NT2/D1 (cell line): ENCODE measurements around the gene TUG1.

Source experiments
- SUZ12 ChIP-seq: IDR thresholded peaks from 2 replicates; pipeline ENCODE4 v1.6.1; 2011; ENCODE audit not compliant: insufficient read length, insufficient read depth; ENCODE audit errors: extremely low read depth
- YY1 ChIP-seq: IDR thresholded peaks from 2 replicates; pipeline ENCODE4 v1.6.1; 2011; ENCODE audit not compliant: insufficient read length, insufficient read depth
- ZNF274 ChIP-seq: IDR thresholded peaks from 2 replicates; pipeline ENCODE4 v1.6.1; 2011; ENCODE audit warnings: mild to moderate bottlenecking, low read depth, low read length

DNA sequence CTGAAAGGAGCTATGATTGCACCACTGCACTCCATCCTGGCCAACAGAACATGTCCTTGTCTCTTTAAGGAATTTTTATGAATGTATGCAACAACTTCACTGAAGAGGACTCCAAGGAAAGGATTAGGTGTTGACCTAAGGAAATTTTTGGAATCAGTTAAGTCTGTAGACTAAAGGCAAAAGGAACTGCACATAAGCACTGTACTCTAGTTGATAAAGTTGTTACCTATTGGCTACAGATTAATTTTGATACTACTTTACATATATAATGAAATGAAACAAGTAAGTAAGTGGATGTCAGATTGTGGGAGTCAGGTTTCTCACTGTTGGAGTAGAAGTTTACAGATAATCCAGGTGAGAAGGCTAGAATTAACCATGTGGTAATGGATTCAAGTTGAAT lies 36.5 kb downstream of the TUG1 start:
- TF ChIP-seq YY1 (no peak), ZNF274 (no peak), SUZ12 (no peak)
